Non-pigmented ciliary epithelial cell (primary cell): ENCODE results near the gene PIGV.
"Not testable (repeated sequence)": the region's sequence is repeated elsewhere in the genome, so short reads cannot be mapped to it uniquely, and the experiment has no call there.

Experiments used
- DNase-seq: peaks from one replicate; pipeline ENCODE4 v3.0.0-alpha.2; 2010; ENCODE audit warnings: low read depth

PIGV gene

DNA sequence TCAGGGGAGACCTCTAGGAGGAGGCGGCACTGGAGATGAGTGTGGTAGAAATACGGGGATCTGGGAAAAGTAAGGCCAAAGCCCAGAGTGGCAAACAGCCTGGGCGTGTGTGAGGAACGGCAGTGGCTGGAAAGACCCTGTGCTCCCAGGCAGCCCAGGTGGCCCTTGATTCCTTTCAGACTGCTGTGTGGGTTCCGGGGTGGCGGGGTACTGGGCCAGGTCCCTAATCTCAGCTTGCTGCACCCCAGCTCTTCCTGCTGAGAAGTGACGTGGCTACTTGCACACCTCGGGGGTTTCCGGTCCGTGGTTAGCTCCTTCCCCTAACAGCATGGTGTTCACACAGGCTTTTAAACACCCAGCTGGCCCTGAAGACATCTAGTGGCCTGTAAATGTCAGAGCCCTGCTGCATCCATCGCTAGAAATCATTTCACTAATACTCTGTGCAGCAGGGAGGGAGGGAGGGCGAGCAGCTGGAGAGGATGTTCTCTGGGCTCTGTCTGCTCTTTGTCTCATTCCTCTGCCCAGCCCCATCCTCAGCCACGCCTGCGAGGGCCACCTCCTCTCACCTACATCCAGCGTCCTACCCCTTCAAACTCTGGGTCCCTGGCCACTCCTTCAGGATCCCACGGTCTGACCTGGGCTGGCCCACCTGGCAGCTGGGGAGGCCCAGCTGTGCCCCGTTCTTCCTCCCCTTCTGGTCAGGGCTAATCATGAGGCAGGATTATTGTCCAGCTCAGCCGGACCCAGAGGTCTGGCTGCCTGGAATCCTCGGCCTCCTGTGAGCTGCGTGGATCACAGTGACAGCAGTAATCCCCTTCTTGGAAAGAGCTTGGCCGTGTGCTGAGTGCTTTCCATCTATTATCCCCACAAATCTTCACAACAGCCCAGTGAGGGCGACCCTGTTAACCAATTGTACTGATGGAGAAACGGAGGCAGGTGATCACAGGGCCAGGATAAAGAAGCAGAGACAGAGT, 46.0 kb downstream of the PIGV start:
- DNase-seq: no peak

DNA sequence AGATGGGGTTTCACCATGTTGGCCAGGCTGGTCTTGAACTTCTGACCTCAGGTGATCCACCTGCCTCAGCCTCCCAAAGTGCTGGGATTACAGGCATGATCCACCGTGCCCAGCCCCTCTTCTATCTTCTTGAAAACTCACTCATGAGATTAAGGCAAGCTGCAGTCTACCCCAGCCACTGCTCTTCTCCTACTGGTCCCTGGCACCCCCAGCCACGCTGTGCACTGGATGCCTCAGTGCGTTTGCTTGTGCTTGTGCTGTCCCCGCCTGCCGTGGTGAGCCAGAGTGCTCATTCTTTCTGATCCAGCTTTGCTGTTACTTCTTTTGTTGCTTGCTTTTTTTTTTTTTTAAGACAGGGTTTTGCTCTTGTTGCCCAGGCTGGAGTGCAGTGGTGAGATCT, 49.9 kb downstream of the PIGV start:
- not testable (repeated sequence) for DNase-seq

DNA sequence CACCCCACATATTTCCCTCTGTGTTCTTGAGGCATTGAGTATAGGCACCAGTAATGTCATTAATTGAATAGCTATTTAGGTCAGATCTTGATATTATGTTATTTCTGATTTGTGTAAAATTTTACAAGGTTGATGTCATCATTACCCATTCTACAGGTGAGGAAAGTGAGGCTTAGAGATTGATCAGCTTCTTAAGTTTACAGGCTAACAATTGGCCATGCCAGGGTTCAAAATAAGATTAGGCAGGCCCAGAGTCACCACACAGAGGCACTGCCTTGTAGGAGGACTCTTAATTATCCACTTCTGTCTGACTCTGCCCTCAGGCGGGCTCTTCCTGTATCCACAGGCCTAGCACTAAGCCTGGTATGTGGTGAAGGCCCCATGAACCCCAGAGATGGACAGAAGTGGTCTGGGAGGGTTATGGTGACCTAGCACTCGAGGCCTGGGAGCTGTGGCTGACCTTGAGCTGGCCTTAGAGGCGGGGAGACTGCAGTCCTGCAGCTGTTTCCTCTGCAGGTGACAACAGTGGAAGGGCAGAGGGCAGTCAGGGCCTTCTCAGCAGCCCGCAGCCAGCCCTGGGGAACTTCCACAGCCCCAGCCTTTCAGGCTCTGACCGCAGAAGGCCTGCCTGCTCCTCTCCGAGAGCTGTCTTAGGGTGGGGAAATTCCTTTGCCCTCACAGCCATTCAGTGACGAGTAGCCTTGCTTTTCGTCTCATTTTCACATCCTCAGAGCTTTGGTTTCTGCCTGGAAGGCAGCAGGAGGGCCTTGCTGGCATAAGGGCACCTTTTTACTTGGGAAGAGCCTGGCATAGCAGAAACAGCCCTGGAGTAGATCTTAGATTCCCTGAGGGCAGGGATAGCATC, 51.0 kb downstream of the PIGV start:
- DNase-seq: no peak

GRCh38 chr1:26839339-26839722, 51.6 kb downstream of the PIGV start:
- no peak for DNase-seq

GRCh38 chr1:26839779-26840178, 52.0 kb downstream of the PIGV start:
- DNase-seq: no peak

DNA sequence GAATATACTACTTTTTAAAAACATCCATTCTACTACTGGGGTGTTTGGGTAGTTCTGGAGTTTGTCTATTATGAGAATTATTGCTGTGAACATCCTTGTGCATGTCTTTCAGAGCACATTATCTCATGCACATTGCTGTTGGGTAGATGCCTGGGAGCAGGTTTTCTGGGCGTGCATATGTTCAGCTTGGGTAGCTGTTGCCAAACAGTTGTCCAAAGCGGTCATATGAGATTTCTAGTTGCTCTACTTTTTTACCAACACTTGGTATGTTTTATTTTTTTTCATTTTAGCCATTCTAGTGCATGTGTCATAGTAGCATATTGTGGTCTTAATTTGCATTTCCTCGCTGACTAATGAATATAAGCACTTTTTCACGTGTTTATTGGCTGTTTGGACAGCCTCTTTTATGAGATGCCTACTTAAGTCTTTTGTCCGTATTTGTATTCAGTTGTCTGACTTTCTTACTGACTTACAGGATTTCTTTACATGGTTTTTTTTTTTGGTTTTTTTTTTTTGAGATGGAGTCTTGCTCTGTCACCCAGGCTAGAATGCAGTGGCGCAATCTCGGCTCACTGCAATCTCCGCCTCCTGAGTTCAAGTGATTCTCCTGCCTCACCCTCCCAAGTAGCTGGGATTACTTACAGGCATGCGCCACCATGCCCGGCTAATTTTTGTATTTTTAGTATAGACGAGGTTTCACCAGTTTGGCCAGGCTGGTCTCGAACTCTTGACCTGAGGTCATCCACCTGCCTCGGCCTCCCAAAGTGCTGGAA, 56.9 kb downstream of the PIGV start:
- no peak for DNase-seq

DNA sequence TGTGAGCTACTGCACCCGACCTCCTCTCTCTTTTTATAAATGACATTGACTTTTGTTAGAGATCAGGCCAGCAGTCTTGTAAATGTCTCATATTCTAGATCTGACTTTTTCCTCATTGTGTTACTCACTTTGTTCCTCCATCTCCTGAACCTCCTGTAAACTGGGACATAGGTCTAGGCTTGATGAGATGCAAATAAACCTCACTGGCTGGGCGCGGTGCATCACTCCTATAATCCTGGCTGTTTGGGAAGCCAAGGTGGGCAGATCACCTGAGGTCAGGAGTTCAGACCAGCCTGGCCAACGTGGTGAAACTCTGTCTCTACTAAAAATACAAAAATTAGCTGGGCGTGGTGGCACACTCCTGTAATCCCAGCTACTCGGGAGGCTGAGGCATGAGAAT, 60.1 kb downstream of the PIGV start:
- DNase-seq: not testable (repeated sequence)
